ENCODE measurements around the gene HK1.

HK1 gene

GRCh38 chr10:69382382-69383117, 104.3 kb downstream of the HK1 start:
- no peak for DNase-seq

- DNase-seq: no peak
Measured at GRCh38 chr10:69383558-69383957, 105.3 kb downstream of the HK1 start.

GRCh38 chr10:69384320-69384719, 106.0 kb downstream of the HK1 start:
- no peak for DNase-seq

GRCh38 chr10:69385454-69386350, 107.4 kb downstream of the HK1 start:
- DNase-seq: no peak

- DNase-seq: no peak
Measured at GRCh38 chr10:69387500-69387899, 109.2 kb downstream of the HK1 start.

GRCh38 chr10:69388488-69388887, 110.2 kb downstream of the HK1 start:
- DNase-seq: no peak

DNA sequence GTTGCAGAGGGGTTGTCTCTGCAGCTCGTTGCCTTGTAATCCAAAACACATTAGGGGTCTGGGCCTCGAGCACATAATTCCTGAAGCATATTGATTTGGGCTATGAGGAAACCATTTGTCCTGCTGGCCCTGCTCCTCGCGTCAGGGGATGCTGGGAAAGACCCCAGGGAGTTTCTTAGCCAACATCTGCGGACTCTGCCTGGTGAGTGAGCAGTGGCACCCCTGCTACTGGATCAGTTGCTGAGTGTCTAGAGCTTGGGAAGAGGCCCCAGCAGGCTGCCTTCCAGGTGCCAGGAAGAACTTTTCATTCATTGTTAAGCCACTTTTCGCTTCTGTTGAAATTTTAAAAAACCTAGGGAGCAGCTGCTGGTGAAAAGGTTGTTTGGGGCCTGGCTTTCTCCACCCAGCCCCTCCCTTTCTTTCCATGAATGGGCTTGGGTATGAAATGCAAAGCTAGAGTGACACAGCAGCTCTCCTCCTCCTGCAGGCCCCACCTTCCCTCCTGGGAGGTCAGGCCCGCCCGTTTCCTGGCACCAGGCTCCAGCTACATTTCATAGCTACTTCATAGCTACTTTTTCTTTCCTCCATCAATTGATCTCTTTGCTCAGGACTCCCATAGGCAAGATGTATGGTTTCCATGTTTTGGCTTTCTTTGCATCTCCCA, 111.7 kb downstream of the HK1 start:
- no peak for DNase-seq

DNA sequence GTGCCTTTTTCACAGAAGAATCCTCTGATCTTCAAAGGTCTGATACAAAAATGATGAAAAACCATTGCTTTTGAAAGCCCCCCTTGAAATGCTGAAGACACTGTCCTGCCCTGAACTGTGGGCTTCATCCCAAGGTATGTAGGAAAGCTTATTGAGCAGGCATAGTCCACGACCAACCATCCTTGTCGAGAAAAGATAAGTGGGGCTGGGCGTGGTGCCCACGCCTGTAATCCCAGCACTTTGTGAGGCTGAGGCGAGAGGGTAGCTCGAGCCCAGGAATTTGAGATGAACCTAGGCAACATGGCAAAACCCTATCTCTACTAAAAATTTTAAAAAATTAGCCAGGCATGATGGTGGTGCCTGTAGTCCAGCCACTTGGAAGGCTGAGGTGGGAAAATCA, 112.9 kb downstream of the HK1 start:
- no peak for DNase-seq

DNA sequence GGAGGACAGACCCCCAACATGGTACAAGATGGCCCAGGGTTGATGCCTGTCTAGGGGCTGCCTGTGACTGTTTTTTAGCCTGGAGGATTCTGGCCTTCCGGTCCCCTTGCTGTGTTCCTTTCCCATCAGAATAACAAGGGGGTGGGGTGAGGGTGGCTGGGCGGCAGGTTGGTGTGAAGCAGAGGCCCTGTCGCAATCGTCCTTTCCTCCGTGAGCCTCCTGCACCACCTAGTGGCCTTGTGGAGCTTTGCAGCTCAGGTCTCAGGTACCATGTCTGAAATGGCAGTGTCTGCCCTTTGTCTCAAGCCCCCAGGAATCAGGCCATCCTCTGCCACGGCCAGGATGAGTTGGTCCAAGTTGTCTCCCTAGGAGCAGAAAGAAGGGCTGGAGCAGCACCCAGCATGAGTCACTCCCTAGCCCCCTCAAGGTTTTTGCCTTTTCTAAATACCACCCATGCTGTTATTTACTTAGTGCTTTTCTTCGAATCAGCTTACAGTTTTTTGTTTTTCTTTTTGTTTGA, 114.2 kb downstream of the HK1 start:
- peak; percentile 69 for DNase-seq

GRCh38 chr10:69394020-69394419, 115.7 kb downstream of the HK1 start:
- DNase-seq: no peak

DNA sequence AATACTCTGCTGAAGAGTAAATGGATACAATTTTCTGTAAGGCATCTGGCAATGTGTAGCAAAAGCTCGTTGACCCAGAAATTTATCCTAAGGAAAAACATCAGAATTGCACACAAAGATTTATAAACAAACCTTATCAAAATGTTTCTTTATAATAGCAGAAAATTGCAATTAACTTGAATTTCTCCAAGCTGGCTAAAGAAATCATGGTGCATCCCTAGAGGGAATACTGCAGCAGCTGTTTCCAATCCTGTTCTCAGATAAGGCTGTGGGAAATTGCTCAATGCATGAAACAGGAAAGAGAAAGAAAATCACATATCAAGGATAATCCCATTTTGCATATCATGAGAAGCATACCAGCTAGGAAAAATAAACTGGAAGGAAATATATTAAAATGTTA, 119.7 kb downstream of the HK1 start:
- no peak for DNase-seq

DNA sequence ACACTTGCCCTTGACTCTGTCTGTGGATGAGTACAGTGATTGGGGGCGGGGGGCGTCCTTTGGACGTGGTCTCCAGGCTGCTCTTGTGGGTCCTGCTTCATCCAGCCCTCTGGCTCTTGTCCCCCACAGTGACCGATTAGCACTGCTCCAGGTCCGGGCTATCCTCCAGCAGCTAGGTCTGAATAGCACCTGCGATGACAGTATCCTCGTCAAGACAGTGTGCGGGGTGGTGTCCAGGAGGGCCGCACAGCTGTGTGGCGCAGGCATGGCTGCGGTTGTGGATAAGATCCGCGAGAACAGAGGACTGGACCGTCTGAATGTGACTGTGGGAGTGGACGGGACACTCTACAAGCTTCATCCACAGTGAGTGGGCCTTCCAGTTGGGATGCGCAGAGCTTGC, 120.2 kb downstream of the HK1 start:
- no peak for DNase-seq

GRCh38 chr10:69400936-69401335, 122.6 kb downstream of the HK1 start:
- DNase-seq: no peak

GRCh38 chr10:69401416-69401815, 123.1 kb downstream of the HK1 start:
- no peak for DNase-seq

- no peak for DNase-seq
Measured at GRCh38 chr10:69402386-69402785, 124.1 kb downstream of the HK1 start.

DNA sequence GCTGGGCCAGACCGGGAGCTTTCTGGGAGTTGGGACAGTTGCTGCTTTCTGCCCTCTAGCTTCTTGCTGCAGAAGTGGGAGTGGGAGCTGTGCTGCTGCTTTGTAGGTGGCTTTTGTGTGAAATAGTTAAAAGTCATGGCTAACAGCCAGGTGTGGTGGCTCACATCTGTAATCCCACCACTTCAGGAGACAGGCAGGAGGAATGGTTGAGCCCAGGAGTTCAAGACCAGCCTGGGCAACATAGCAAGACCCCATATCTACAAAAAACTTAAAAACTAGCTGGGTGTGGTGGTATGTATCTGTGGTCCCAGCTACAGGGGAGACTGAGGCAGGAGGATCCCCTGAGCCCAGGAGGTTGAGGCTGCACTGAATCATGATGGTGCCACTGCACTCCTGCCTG, 124.8 kb downstream of the HK1 start:
- no peak for DNase-seq

GRCh38 chr10:69403519-69403918, 125.2 kb downstream of the HK1 start:
- DNase-seq: no peak

DNA sequence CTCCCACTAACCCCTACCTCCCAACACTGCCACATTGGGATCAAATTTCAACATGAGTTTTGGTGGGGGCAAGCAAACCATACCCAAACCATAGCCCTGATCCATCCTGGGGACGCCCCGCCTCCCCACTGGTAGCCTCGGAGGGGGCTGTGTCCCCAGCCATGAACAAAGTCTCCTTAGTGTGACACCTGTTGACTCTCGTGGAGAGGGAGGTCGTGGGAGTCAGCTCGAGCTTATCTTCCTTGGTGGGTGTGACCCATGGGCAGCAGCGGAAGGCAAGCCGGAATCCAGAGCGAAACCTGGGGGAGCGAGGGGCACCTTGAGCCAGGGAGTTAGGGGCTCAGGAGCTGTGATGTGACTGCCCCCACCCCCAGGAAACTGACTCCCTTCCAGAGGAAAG, 126.5 kb downstream of the HK1 start:
- no peak for DNase-seq

- no peak for DNase-seq
Measured at GRCh38 chr10:69405221-69405620, 126.9 kb downstream of the HK1 start.

GRCh38 chr10:69406302-69406811, 128.1 kb downstream of the HK1 start:
- no peak for DNase-seq

DNA sequence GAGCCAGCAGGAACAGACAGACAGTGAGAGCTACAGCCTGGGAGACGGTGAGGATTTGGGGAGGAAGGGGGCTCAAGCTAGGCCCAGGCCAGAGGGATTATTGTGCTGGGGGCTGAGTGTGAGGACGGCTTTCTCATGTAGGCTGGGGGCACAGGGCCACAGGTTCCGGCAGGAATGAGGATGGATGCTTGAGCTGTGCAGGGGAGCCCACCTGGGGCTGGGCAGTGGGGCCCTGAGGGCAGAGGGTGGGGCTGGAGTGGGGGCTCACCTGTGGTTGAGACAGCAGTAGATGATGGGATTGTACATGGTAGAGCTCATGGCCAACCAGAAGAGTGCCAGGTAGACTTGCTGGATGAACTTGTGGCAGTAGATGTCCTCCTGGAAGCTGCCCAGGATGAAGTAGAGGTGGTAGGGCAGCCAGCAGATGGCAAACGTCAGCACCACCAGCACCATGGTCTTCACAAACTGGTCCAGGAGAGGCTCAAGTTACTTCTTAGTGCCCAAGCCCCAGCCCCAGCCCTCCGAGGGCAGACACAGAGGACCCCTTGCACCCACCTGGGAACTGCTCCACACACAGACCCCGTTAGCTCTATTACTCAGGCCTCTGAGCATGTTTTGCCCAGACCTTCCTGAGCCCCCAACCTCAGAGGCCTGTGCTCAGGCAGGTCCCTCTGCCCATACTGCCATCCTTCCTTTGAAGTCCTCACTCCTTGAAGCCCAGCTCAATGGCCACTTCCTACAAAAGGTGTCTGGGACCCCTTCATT, 128.7 kb downstream of the HK1 start:
- no peak for DNase-seq

- DNase-seq: no peak
Measured at GRCh38 chr10:69407621-69408301, 129.5 kb downstream of the HK1 start.

Measured in activated CD4-positive, CD25-positive, alpha-beta regulatory T cell treated with anti-CD3 and anti-CD28 coated beads, Interleukin-2, amount 50 U/mL, for 72 hours (primary cell).